Neural cell (in vitro differentiated cells): ENCODE results near the gene LRP5. TPM values are rescaled to one million over a fixed set of nuclear protein-coding genes. Genes with fewer than 3 reads are reported as not detected.

ENCODE experiments used
- H2AFZ ChIP-seq: fragments of 200-600, 300-800 bp; sonication (generic), shearing (Covaris generic); 2 replicates; pipeline ENCODE4 v1.6.0; 2014; ENCODE audit warnings: low read depth, mild to moderate bottlenecking, antibody characterized with exemption, low read length, moderate library complexity
- H3F3A ChIP-seq: fragments of 200-600 bp; shearing (Covaris generic); 2 replicates; pipeline ENCODE4 v1.6.1; 2016; ENCODE audit warnings: mild to moderate bottlenecking, moderate library complexity, mixed read lengths, antibody characterized with exemption, low read length; ENCODE audit not compliant: insufficient read depth, poor library complexity, severe bottlenecking
- H3K27ac ChIP-seq: fragments of 200-600, 300-800 bp; sonication (generic), shearing (Covaris generic); 2 replicates; pipeline ENCODE4 v1.5.1; 2014; ENCODE audit warnings: mild to moderate bottlenecking, low read length, moderate library complexity
- H3K27me3 ChIP-seq: fragments of 300-800, 200-600 bp; sonication (generic), shearing (Covaris generic); 2 replicates; pipeline ENCODE4 v1.6.0; 2014; ENCODE audit warnings: mild to moderate bottlenecking, low read depth, low read length, moderate library complexity; ENCODE audit not compliant: insufficient read depth
- H3K36me3 ChIP-seq: fragments of 300-800, 200-600 bp; sonication (generic), shearing (Covaris generic); 2 replicates; pipeline ENCODE4 v1.5.1; 2014; ENCODE audit warnings: mild to moderate bottlenecking, antibody characterized with exemption, low read length, moderate library complexity; ENCODE audit not compliant: insufficient read depth
- H3K4me2 ChIP-seq: fragments of 300-800, 200-600 bp; sonication (generic), shearing (Covaris generic); 2 replicates; pipeline ENCODE4 v1.6.0; 2014; ENCODE audit warnings: mild to moderate bottlenecking, low read length
- H3K4me3 ChIP-seq: fragments of 300-800, 200-600 bp; sonication (generic), shearing (Covaris generic); 2 replicates; pipeline ENCODE4 v1.5.1; 2014; ENCODE audit warnings: mild to moderate bottlenecking, low read length, moderate library complexity
- H3K79me2 ChIP-seq: fragments of 200-600 bp; shearing (Covaris generic); replicated peaks from 2 replicates; pipeline ENCODE4 v1.6.0; 2014; ENCODE audit warnings: mild to moderate bottlenecking, low read length, moderate library complexity; ENCODE audit not compliant: insufficient read depth
- H3K9ac ChIP-seq: fragments of 300-800, 200-600 bp; sonication (generic), shearing (Covaris generic); 2 replicates; pipeline ENCODE4 v1.6.1; 2016; ENCODE audit warnings: mild to moderate bottlenecking, low read length, mixed read lengths
- H3K9me2 ChIP-seq: fragments of 200-600 bp; shearing (Covaris generic); 2 replicates; pipeline ENCODE4 v1.6.1; 2016; ENCODE audit warnings: mild to moderate bottlenecking, low read length, mixed read lengths; ENCODE audit not compliant: insufficient read depth
- H3K9me3 ChIP-seq: fragments of 200-600, 300-800 bp; sonication (generic), shearing (Covaris generic); 2 replicates; pipeline ENCODE4 v1.6.1; 2016; ENCODE audit warnings: mild to moderate bottlenecking, mixed run types, low read length, moderate library complexity, mixed read lengths
- H4K20me1 ChIP-seq: fragments of 200-600 bp; shearing (Covaris generic); 2 replicates; pipeline ENCODE4 v1.6.1; 2016; ENCODE audit warnings: mild to moderate bottlenecking, mixed run types; ENCODE audit not compliant: insufficient read depth
- EP300 ChIP-seq: fragments of 450-650 bp; conservative IDR thresholded peaks from 2 replicates; pipeline ENCODE4 v1.6.1; 2014; ENCODE audit warnings: antibody characterized with exemption, mild to moderate bottlenecking, moderate library complexity; ENCODE audit not compliant: poor library complexity, severe bottlenecking
- EZH2 ChIP-seq: fragments of 200-600, 300-800 bp; shearing (Covaris generic), sonication (generic); IDR thresholded peaks from 2 replicates; pipeline ENCODE4 v1.6.1; 2014; ENCODE audit warnings: antibody characterized with exemption, low read length, borderline replicate concordance, mild to moderate bottlenecking; ENCODE audit not compliant: insufficient read depth, poor library complexity, severe bottlenecking
- MXI1 ChIP-seq: fragments of 450-650 bp; conservative IDR thresholded peaks from 2 replicates; pipeline ENCODE4 v1.6.1; 2014; ENCODE audit warnings: antibody characterized with exemption, mild to moderate bottlenecking; ENCODE audit not compliant: poor library complexity, severe bottlenecking
- POLR2AphosphoS5 ChIP-seq: IDR thresholded peaks from 2 replicates; pipeline ENCODE4 v1.6.1; 2012
- RAD21 ChIP-seq: fragments of 450-650 bp; conservative IDR thresholded peaks from 2 replicates; pipeline ENCODE4 v1.6.1; 2014; ENCODE audit warnings: antibody characterized with exemption, mild to moderate bottlenecking, moderate library complexity
- REST ChIP-seq: IDR thresholded peaks from 2 replicates; pipeline ENCODE4 v1.6.1; 2012; ENCODE audit warnings: borderline replicate concordance
- SMC3 ChIP-seq: fragments of 450-650 bp; conservative IDR thresholded peaks from 2 replicates; pipeline ENCODE4 v1.6.1; 2014; ENCODE audit warnings: antibody characterized with exemption, mild to moderate bottlenecking, moderate library complexity; ENCODE audit not compliant: poor library complexity
- TAF1 ChIP-seq: IDR thresholded peaks from 2 replicates; pipeline ENCODE4 v1.6.1; 2012; ENCODE audit warnings: low read depth
- polyA plus RNA-seq: library from polyadenylated mRNA; depleted of rRNA; stranded (reverse); fragments of >200 nt; gene quantifications from 2 replicates; pipeline ENCODE4 v1.2.3, GENCODE V29; 2014
- TF ChIP-seq, protein P1 (sequence below): fragments of 450-650 bp; IDR thresholded peaks from 2 replicates; pipeline ENCODE4 v1.5.1; 2014; ENCODE audit warnings: antibody characterized with exemption, mild to moderate bottlenecking, moderate library complexity; ENCODE audit not compliant: poor library complexity, severe bottlenecking

Gene LRP5
- polyA plus RNA-seq, 1 donor from 2014 or later: 3.0 TPM

DNA sequence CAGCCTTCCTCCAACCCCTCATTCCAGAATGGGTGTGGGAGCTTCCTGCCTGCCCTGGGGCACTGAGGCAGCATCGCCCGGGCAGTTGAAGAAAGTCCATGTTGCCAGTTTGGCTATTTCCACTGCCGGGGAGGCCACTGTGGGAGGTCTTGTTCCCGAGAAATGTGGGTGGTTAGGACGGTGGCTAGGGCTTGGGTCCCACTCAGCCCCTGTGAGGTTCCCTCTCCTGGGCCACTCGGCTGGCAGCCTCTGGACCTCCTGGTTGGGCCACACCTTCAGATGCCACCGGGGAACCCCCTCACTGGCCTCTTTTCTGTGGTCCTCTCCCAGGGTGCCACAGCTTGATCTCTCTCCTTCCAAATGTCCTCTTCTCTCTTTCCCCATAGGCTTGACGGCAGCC lies 143.1 kb downstream of the LRP5 start:
- Histone ChIP-seq H2AFZ (no peak overlapping the region), H3K36me3 (no peaks in the 10 kb centered on the region), H3K27ac (no peak overlapping the region), H3K9me3 (no peaks in the 10 kb centered on the region), H3K4me3 (no peak overlapping the region), H3K9me2 (no peaks in the 10 kb centered on the region), H3K27me3 (no peaks in the 10 kb centered on the region), H3K4me2 (no peak overlapping the region), H3K79me2 (no peaks in the 10 kb centered on the region), H3F3A (no peaks in the 10 kb centered on the region), H4K20me1 (no peaks in the 10 kb centered on the region), H3K9ac (no peak overlapping the region)
- TF ChIP-seq MXI1: no peak
- TF ChIP-seq, protein P1, sequence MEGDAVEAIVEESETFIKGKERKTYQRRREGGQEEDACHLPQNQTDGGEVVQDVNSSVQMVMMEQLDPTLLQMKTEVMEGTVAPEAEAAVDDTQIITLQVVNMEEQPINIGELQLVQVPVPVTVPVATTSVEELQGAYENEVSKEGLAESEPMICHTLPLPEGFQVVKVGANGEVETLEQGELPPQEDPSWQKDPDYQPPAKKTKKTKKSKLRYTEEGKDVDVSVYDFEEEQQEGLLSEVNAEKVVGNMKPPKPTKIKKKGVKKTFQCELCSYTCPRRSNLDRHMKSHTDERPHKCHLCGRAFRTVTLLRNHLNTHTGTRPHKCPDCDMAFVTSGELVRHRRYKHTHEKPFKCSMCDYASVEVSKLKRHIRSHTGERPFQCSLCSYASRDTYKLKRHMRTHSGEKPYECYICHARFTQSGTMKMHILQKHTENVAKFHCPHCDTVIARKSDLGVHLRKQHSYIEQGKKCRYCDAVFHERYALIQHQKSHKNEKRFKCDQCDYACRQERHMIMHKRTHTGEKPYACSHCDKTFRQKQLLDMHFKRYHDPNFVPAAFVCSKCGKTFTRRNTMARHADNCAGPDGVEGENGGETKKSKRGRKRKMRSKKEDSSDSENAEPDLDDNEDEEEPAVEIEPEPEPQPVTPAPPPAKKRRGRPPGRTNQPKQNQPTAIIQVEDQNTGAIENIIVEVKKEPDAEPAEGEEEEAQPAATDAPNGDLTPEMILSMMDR: no peak
- no peak for TF ChIP-seq RAD21
- TF ChIP-seq REST: no peak
- TF ChIP-seq EZH2: no peak
- TF ChIP-seq EP300: no peak
- no peak for TF ChIP-seq TAF1
- TF ChIP-seq SMC3: no peak
- no peak for TF ChIP-seq POLR2AphosphoS5

GRCh38 chr11:68457216-68457897 lies 145.0 kb downstream of the LRP5 start:
- Histone ChIP-seq H3K4me2 (no peak overlapping the region), H3K9me2 (no peaks in the 10 kb centered on the region)
- TF ChIP-seq MXI1 (no peak), REST (no peak), POLR2AphosphoS5 (no peak), EP300 (no peak), EZH2 (no peak), TAF1 (no peak), RAD21 (no peak)
- TF ChIP-seq, protein P1: no peak

More at GRCh38 chr11:68457216-68457897, 145.0 kb downstream of the LRP5 start:
- Histone ChIP-seq H2AFZ (no peak overlapping the region), H4K20me1 (peaks cover 7% of the 10 kb centered on the region), H3K27ac (no peak overlapping the region), H3K27me3 (no peaks in the 10 kb centered on the region), H3F3A (no peaks in the 10 kb centered on the region), H3K9ac (no peak overlapping the region), H3K36me3 (no peaks in the 10 kb centered on the region), H3K9me3 (no peaks in the 10 kb centered on the region), H3K79me2 (peaks cover 10% of the 10 kb centered on the region), H3K4me3 (no peak overlapping the region)
